H1 (cell line): ENCODE measurements around the gene VMP1. TPM values are rescaled to one million over a fixed set of nuclear protein-coding genes. Genes with fewer than 3 reads are reported as not detected.

ENCODE experiments used
- CTCF ChIA-PET: fragments of 300-600 bp; sonication (Branson Sonifier 250); formaldehyde crosslinking; loops from one replicate; lab custom pipeline; 2021; ENCODE audit not compliant: partially characterized antibody; lab: Charles Lee
- POLR2A ChIA-PET: fragments of 300-600 bp; sonication (Branson Sonifier 250); formaldehyde crosslinking; loops from one replicate; lab custom pipeline; 2021; ENCODE audit warnings: inconsistent platforms; ENCODE audit not compliant: partially characterized antibody; lab: Charles Lee
- DNase-seq, 2 experiments: peaks; one replicate each; pipeline versions ENCODE4 v3.0.0 to v3.0.0-alpha.2; 2010 to 2022; ENCODE audit warnings: low spot score in 2 of 2, low read depth in 1 of 2, mixed read lengths in 1 of 2
- FAIRE-seq: peaks from 2 replicates; lab custom pipeline; 2011; peaks lifted over from hg19 to GRCh38; lab: Jason Lieb, UNC
- H2AFZ ChIP-seq: 2 replicates; pipeline ENCODE4 v1.8.1; 2012; ENCODE audit warnings: low read length, inconsistent platforms
- H2AK5ac ChIP-seq: 2 replicates; pipeline ENCODE4 v1.6.1; 2013; ENCODE audit warnings: low read depth, low read length
- H2BK120ac ChIP-seq: replicated peaks from 2 replicates; pipeline ENCODE3; 2013; ENCODE audit warnings: low read depth, low read length, inconsistent platforms
- H2BK12ac ChIP-seq: 2 replicates; pipeline ENCODE4 v1.6.1; 2013; ENCODE audit warnings: low read depth, low read length
- H2BK15ac ChIP-seq: 2 replicates; pipeline ENCODE4 v1.6.1; 2013; ENCODE audit warnings: low read length
- H2BK20ac ChIP-seq: 2 replicates; pipeline ENCODE4 v1.6.1; 2013; ENCODE audit warnings: low read length
- H2BK5ac ChIP-seq: 2 replicates; pipeline ENCODE4 v1.6.1; 2013; ENCODE audit warnings: low read depth, low read length
- H3K14ac ChIP-seq: 2 replicates; pipeline ENCODE4 v1.6.1; 2013; ENCODE audit warnings: inconsistent platforms; ENCODE audit not compliant: insufficient read length
- H3K18ac ChIP-seq: 2 replicates; pipeline ENCODE4 v1.6.1; 2013; ENCODE audit warnings: low read length; ENCODE audit errors: extremely low read depth
- H3K23ac ChIP-seq: 2 replicates; pipeline ENCODE4 v1.6.1; 2013; ENCODE audit warnings: inconsistent platforms; ENCODE audit not compliant: insufficient read length
- H3K23me2 ChIP-seq: 2 replicates; pipeline ENCODE4 v1.6.1; 2013; ENCODE audit warnings: low read depth, low read length
- H3K27ac ChIP-seq: 2 replicates; pipeline ENCODE4 v1.6.1; 2011; ENCODE audit warnings: low read depth, low read length, inconsistent platforms
- H3K27me3 ChIP-seq, 4 experiments: replicated peaks in 1 of 4; 1 replicate in 1 of 4; 2 replicates in 3 of 4; pipeline versions ENCODE4 v1.6.1 to v1.8.1; 2011 to 2013; ENCODE audit warnings: low read length in 3 of 4, mild to moderate bottlenecking in 3 of 4, inconsistent platforms in 2 of 4, mixed read lengths in 2 of 4, moderate library complexity in 1 of 4; ENCODE audit not compliant: control insufficient read depth in 3 of 4, insufficient read depth in 3 of 4; ENCODE audit errors: extremely low read depth in 1 of 4
- H3K36me3 ChIP-seq, 4 experiments: 2 replicates each; pipeline versions ENCODE4 v1.6.1 to v1.8.1; 2011 to 2013; ENCODE audit warnings: mild to moderate bottlenecking in 4 of 4, low read length in 3 of 4, moderate library complexity in 2 of 4, control low read depth in 1 of 4, inconsistent platforms in 1 of 4; ENCODE audit not compliant: insufficient read depth in 4 of 4, control insufficient read depth in 2 of 4
- H3K4ac ChIP-seq: replicated peaks from 2 replicates; pipeline ENCODE3; 2013; ENCODE audit warnings: low read length, low read depth, mixed read lengths, inconsistent platforms; ENCODE audit not compliant: insufficient read length
- H3K4me1 ChIP-seq, 4 experiments: replicated peaks in 1 of 4; 1 replicate in 1 of 4; 2 replicates in 3 of 4; pipeline versions ENCODE4 v1.6.1 to v1.8.1; 2011 to 2013; ENCODE audit warnings: low read length in 3 of 4, inconsistent platforms in 2 of 4, mixed read lengths in 1 of 4; ENCODE audit not compliant: insufficient read depth in 4 of 4, control insufficient read depth in 3 of 4
- H3K4me2 ChIP-seq, 2 experiments: 2 replicates each; pipeline versions ENCODE4 v1.6.1 to v1.8.1; 2011 to 2013; ENCODE audit warnings: low read depth in 2 of 2, low read length in 2 of 2, control low read depth in 1 of 2, inconsistent platforms in 1 of 2, mild to moderate bottlenecking in 1 of 2; ENCODE audit not compliant: insufficient read depth in 1 of 2
- H3K4me3 ChIP-seq, 4 experiments: fragments of 200-600, 300-600 bp in 1 of 4; sonication (generic), shearing (Covaris generic), sonication (Bioruptor Twin) in 1 of 4; 2 replicates each; pipeline versions ENCODE4 v1.5.1 to v1.8.1; 2011 to 2016; ENCODE audit warnings: low read length in 4 of 4, low read depth in 3 of 4, control low read depth in 2 of 4, inconsistent platforms in 2 of 4, mild to moderate bottlenecking in 2 of 4, mixed read lengths in 1 of 4, moderate library complexity in 1 of 4; ENCODE audit not compliant: insufficient read depth in 2 of 4; ENCODE audit errors: extremely low read depth in 1 of 4
- H3K56ac ChIP-seq: replicated peaks from 2 replicates; pipeline ENCODE3; 2013; ENCODE audit warnings: low read depth, mild to moderate bottlenecking, mixed read lengths, low read length, inconsistent platforms; ENCODE audit not compliant: insufficient read length
- H3K79me1 ChIP-seq: 2 replicates; pipeline ENCODE4 v1.6.1; 2013; ENCODE audit warnings: low read depth, low read length, control low read depth
- H3K79me2 ChIP-seq, 2 experiments: 2 replicates each; pipeline versions ENCODE4 v1.6.1 to v1.8.1; 2012 to 2013; ENCODE audit warnings: low read length in 2 of 2, mild to moderate bottlenecking in 2 of 2, inconsistent platforms in 1 of 2; ENCODE audit not compliant: insufficient read depth in 2 of 2, control insufficient read depth in 1 of 2
- H3K9ac ChIP-seq, 4 experiments: replicated peaks in 1 of 4; 1 replicate in 1 of 4; 2 replicates in 3 of 4; pipeline versions ENCODE4 v1.6.1 to v1.8.1; 2011 to 2013; ENCODE audit warnings: low read depth in 3 of 4, low read length in 3 of 4, control low read depth in 2 of 4, mild to moderate bottlenecking in 2 of 4, moderate library complexity in 2 of 4, inconsistent platforms in 1 of 4; ENCODE audit errors: extremely low read depth in 1 of 4
- H3K9me3 ChIP-seq, 2 experiments: 2 replicates each; pipeline versions ENCODE4 v1.6.1 to v1.8.1; 2012 to 2013; ENCODE audit warnings: mild to moderate bottlenecking in 2 of 2, moderate library complexity in 2 of 2, control low read depth in 1 of 2, inconsistent platforms in 1 of 2, low read depth in 1 of 2, low read length in 1 of 2, mixed read lengths in 1 of 2; ENCODE audit not compliant: insufficient read depth in 2 of 2
- H4K20me1 ChIP-seq, 2 experiments: replicated peaks in 1 of 2; 2 replicates each; pipeline versions ENCODE3 to v1.8.1; 2011 to 2013; ENCODE audit warnings: inconsistent platforms in 2 of 2, low read length in 2 of 2, mild to moderate bottlenecking in 1 of 2; ENCODE audit not compliant: insufficient read depth in 2 of 2, control insufficient read depth in 1 of 2
- H4K5ac ChIP-seq: 2 replicates; pipeline ENCODE4 v1.6.1; 2013; ENCODE audit warnings: low read length, low read depth, mixed read lengths, inconsistent platforms; ENCODE audit not compliant: insufficient read length
- H4K8ac ChIP-seq: 2 replicates; pipeline ENCODE4 v1.8.0; 2013; ENCODE audit warnings: mild to moderate bottlenecking, moderate library complexity, low read length, inconsistent platforms; ENCODE audit not compliant: insufficient read depth; ENCODE audit errors: extremely low read depth
- H4K91ac ChIP-seq: replicated peaks from 2 replicates; pipeline ENCODE3; 2013; ENCODE audit warnings: low read length, mixed read lengths, inconsistent platforms; ENCODE audit not compliant: insufficient read length
- BCL11A ChIP-seq, 2 experiments: IDR thresholded peaks; one replicate each; pipeline ENCODE4 v1.6.1; 2011; ENCODE audit warnings: low read depth in 2 of 2, low read length in 2 of 2, mild to moderate bottlenecking in 2 of 2
- CREB1 ChIP-seq: IDR thresholded peaks from 2 replicates; pipeline ENCODE4 v1.6.1; 2012; ENCODE audit warnings: inconsistent platforms
- CTBP2 ChIP-seq: IDR thresholded peaks from 2 replicates; pipeline ENCODE4 v1.7.0; 2011; ENCODE audit warnings: borderline replicate concordance, mild to moderate bottlenecking, moderate library complexity, mixed read lengths, low read length; ENCODE audit not compliant: insufficient read depth, insufficient read length
- JUND ChIP-seq: IDR thresholded peaks from 2 replicates; pipeline ENCODE4 v1.6.1; 2011; ENCODE audit warnings: mild to moderate bottlenecking, improper control_type of control experiment, low read length
- NRF1 ChIP-seq: IDR thresholded peaks from 2 replicates; pipeline ENCODE4 v1.6.1; 2011; ENCODE audit warnings: mild to moderate bottlenecking, low read depth, low read length, improper control_type of control experiment
- POU5F1 ChIP-seq: IDR thresholded peaks from 2 replicates; pipeline ENCODE4 v1.6.1; 2011; ENCODE audit warnings: low read depth, mild to moderate bottlenecking, low read length, moderate library complexity
- SIN3A ChIP-seq, 2 experiments: IDR thresholded peaks in 1 of 2; conservative IDR thresholded peaks in 1 of 2; 2 replicates each; pipeline ENCODE4 v1.6.1; 2011 to 2012; ENCODE audit warnings: low read length in 2 of 2, improper control_type of control experiment in 1 of 2, low read depth in 1 of 2, mild to moderate bottlenecking in 1 of 2
- SIRT6 ChIP-seq: IDR thresholded peaks from one replicate; pipeline ENCODE4 v1.7.1; 2012; ENCODE audit warnings: low read length, inconsistent platforms
- SUZ12 ChIP-seq: fragments of 200-600 bp; sonication (generic); IDR thresholded peaks from 2 replicates; pipeline ENCODE4 v1.6.1; 2012; ENCODE audit warnings: mild to moderate bottlenecking, inconsistent platforms, low read length, moderate library complexity, mixed read lengths
- TAF1 ChIP-seq: IDR thresholded peaks from 2 replicates; pipeline ENCODE4 v1.6.1; 2011; ENCODE audit warnings: mild to moderate bottlenecking, low read depth, low read length
- YY1 ChIP-seq: IDR thresholded peaks from 2 replicates; pipeline ENCODE4 v1.6.1; 2011; ENCODE audit warnings: low read depth, mild to moderate bottlenecking, low read length
- WGBS, 2 experiments: shearing (Covaris generic) in 1 of 2; methylation state at CpG; one replicate each; pipeline versions ENCODE4 v1.1.6 to v1.1.7; 2013 to 2015; ENCODE audit warnings: low lambda C conversion rate in 2 of 2, mixed read lengths in 2 of 2, inconsistent platforms in 1 of 2, low coverage in 1 of 2, missing lambda C conversion rate in 1 of 2; ENCODE audit not compliant: insufficient replicate concordance in 2 of 2, insufficient coverage in 1 of 2, insufficient read length in 1 of 2; ENCODE audit errors: extremely low coverage in 1 of 2, missing lambda C conversion rate in 1 of 2; 5-methylcytosine and 5-hydroxymethylcytosine counted together
- polyA plus RNA-seq, 7 experiments: library from polyadenylated mRNA; depleted of rRNA in 3 of 7; stranded (reverse) in 5 of 7; unstranded in 2 of 7; fragments of >200 nt in 5 of 7; fragments of 200-250 nt in 2 of 7; gene quantifications; 1 replicate in 5 of 7; 2 replicates in 1 of 7; 4 replicates in 1 of 7; pipeline versions ENCODE4 v1.2.1 to v1.2.3, GENCODE V29; 2011 to 2013; ENCODE audit warnings: missing spikeins in 2 of 7, mixed read lengths in 2 of 7
- total RNA-seq: library from RNA; stranded (reverse); fragmentation: NEBNext Ultra II Directional; extraction: Animal tissue kit (Norgen Biotek cat#: 25700); gene quantifications from 2 replicates; pipeline ENCODE4 v1.2.1, GENCODE V29; 2021
- TF ChIP-seq, protein P1 (sequence below), 3 experiments: IDR thresholded peaks; 1 replicate in 2 of 3; 2 replicates in 1 of 3; pipeline versions ENCODE4 v1.5.1 to v1.6.1; 2011; ENCODE audit warnings: low read length in 3 of 3, mild to moderate bottlenecking in 3 of 3, inconsistent platforms in 2 of 3, low read depth in 1 of 3, moderate library complexity in 1 of 3; ENCODE audit not compliant: insufficient read depth in 1 of 3; ENCODE audit errors: control extremely low read depth in 1 of 3

VMP1 gene
- total and polyA plus RNA-seq, 2 of the 8 experiments (the other 6 are each of a cell fraction or from before 2014, with no cell fraction given): 45.0 to 92.7 TPM

DNA sequence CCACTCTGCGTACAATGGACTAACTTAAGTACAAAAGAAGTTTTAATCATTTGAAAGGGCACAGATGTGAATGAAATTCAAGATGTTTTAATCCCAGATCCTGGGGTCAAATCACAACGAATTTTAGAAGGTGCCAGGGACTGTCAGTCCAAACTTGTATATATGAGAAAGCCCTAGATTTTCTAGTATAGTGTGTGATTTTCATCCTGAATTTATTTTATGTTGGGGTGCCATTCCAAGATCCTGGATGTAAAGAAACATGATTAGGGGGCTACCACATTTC lies 121.0 kb downstream of the VMP1 start:
- no peak for TF ChIP-seq TAF1
- TF ChIP-seq BCL11A (IDR thresholded peaks at IDR 0.05; ENCODE audit: low read depth in 2 of 2, low read length in 2 of 2): no peak
- no peak for TF ChIP-seq CREB1
- no peak for TF ChIP-seq SUZ12
- no peak for TF ChIP-seq YY1
- no peak for TF ChIP-seq NRF1
- TF ChIP-seq SIRT6: no peak
- no peak for TF ChIP-seq POU5F1
- TF ChIP-seq JUND: no peak
- TF ChIP-seq, protein P1, sequence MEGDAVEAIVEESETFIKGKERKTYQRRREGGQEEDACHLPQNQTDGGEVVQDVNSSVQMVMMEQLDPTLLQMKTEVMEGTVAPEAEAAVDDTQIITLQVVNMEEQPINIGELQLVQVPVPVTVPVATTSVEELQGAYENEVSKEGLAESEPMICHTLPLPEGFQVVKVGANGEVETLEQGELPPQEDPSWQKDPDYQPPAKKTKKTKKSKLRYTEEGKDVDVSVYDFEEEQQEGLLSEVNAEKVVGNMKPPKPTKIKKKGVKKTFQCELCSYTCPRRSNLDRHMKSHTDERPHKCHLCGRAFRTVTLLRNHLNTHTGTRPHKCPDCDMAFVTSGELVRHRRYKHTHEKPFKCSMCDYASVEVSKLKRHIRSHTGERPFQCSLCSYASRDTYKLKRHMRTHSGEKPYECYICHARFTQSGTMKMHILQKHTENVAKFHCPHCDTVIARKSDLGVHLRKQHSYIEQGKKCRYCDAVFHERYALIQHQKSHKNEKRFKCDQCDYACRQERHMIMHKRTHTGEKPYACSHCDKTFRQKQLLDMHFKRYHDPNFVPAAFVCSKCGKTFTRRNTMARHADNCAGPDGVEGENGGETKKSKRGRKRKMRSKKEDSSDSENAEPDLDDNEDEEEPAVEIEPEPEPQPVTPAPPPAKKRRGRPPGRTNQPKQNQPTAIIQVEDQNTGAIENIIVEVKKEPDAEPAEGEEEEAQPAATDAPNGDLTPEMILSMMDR (IDR thresholded peaks at IDR 0.05; ENCODE audit: control extremely low read depth in 1 of 3, insufficient read depth in 1 of 3, low read depth in 1 of 3, low read length in 3 of 3): no peak
- no peak for TF ChIP-seq SIN3A (conservative IDR thresholded peaks at IDR 0.05 in 1 of 2, IDR thresholded peaks at IDR 0.05 in 1 of 2; ENCODE audit: low read depth in 1 of 2, low read length in 2 of 2)
- no peak for TF ChIP-seq CTBP2
- TF ChIP-seq, all 59 proteins: peak for 0
- H4K91ac ChIP-seq: no peak overlapping the region
- no peak overlapping the region for H2AK5ac ChIP-seq
- H2BK12ac ChIP-seq: no peak overlapping the region
- H3K56ac ChIP-seq: no peak overlapping the region
- no peak overlapping the region for H2BK120ac ChIP-seq
- no peaks in the 10 kb centered on the region for H3K27me3 ChIP-seq
- no peak overlapping the region for H3K9ac ChIP-seq
- H3K4me3 ChIP-seq: no peak overlapping the region
- DNase-seq: no peak
- H3K27ac ChIP-seq: no peak overlapping the region
- no peak overlapping the region for H2BK15ac ChIP-seq
- no peak overlapping the region for H3K18ac ChIP-seq
- no peak overlapping the region for H3K23ac ChIP-seq
- H3K4ac ChIP-seq: no peak overlapping the region
- no peaks in the 10 kb centered on the region for H3K79me1 ChIP-seq
- CTCF ChIA-PET: interaction anchor here (0.6 kb wide), 1 partner anchor 65 kb away, joined by 3 read pairs; no protein-coding TSS in a partner anchor
- H2AFZ ChIP-seq: no peak overlapping the region
- H4K20me1 ChIP-seq: no peaks in the 10 kb centered on the region
- no peak overlapping the region for H4K8ac ChIP-seq
- no peak overlapping the region for H3K14ac ChIP-seq
- H3K4me1 ChIP-seq: peaks cover 2 to 11% (median 10%) of the 10 kb centered on the region in 4 experiments; a peak in 5 of 7 replicates
- no peak overlapping the region for H3K4me2 ChIP-seq
- H3K23me2 ChIP-seq: no peaks in the 10 kb centered on the region
- H3K79me2 ChIP-seq: no peaks in the 10 kb centered on the region
- H2BK5ac ChIP-seq: no peak overlapping the region
- no peak overlapping the region for H2BK20ac ChIP-seq
- FAIRE-seq: no peak
- 85% methylated on average over 2 of the region's 2 CpGs; no CpG with 5 or more reads in 1 of the 2 experiments for WGBS, 2 experiments
- POLR2A ChIA-PET: interaction anchor here (1.6 to 11.2 kb wide), 2 partner anchors 14 to 22 kb away, joined by 4 to 137 read pairs; no protein-coding TSS in a partner anchor
- H3K36me3 ChIP-seq: no peaks in the 10 kb centered on the region
- no peaks in the 10 kb centered on the region for H3K9me3 ChIP-seq
- no peak overlapping the region for H4K5ac ChIP-seq
